GM21515 (cell line): ENCODE measurements around the gene SUMF1.

Source experiments
- ATAC-seq: cut with Tn5 transposase; IDR thresholded peaks from one replicate; pipeline ENCODE4 v1.9.1; 2021; ENCODE audit not compliant: unreplicated experiment

SUMF1 gene

GRCh38 chr3:4497843-4498324 lies 30.8 kb upstream of the SUMF1 start:
- ATAC-seq = no peak

- ATAC-seq = no peak
These were observed 30.1 kb upstream of the SUMF1 start for GRCh38 chr3:4497005-4497692.

- no peak for ATAC-seq
These were observed 29.0 kb upstream of the SUMF1 start for GRCh38 chr3:4496087-4496452.

GRCh38 chr3:4495294-4496086 lies 28.4 kb upstream of the SUMF1 start:
- ATAC-seq = no peak

GRCh38 chr3:4494895-4495264 lies 27.8 kb upstream of the SUMF1 start:
- ATAC-seq = no peak

GRCh38 chr3:4493941-4494894 lies 27.1 kb upstream of the SUMF1 start:
- no peak for ATAC-seq

GRCh38 chr3:4493014-4493940 lies 26.2 kb upstream of the SUMF1 start, which contains the start of gene ITPR1:
TSS of gene ITPR1 (plus strand) at chr3:4493348. CDS start at chr3:4516492, 23,144 bp downstream.
- peak; percentile 91 for ATAC-seq

GRCh38 chr3:4492208-4493013 lies 25.3 kb upstream of the SUMF1 start:
- no peak for ATAC-seq

- no peak for ATAC-seq
These were observed 24.8 kb upstream of the SUMF1 start for GRCh38 chr3:4491855-4492207.

- no peak for ATAC-seq
These were observed 11.2 kb upstream of the SUMF1 start for GRCh38 chr3:4478261-4478660.

- no peak for ATAC-seq
These were observed 9.4 kb upstream of the SUMF1 start for GRCh38 chr3:4476496-4476895.

- no peak for ATAC-seq
These were observed 8.7 kb upstream of the SUMF1 start for GRCh38 chr3:4475804-4476203.

- peak; percentile 77 for ATAC-seq
These were observed 7.8 kb upstream of the SUMF1 start for GRCh38 chr3:4474683-4475490.

- no peak for ATAC-seq
These were observed 5.7 kb upstream of the SUMF1 start for GRCh38 chr3:4472766-4473165.

GRCh38 chr3:4472312-4472711 lies 5.2 kb upstream of the SUMF1 start:
- ATAC-seq = no peak

- ATAC-seq = no peak
These were observed 4.8 kb upstream of the SUMF1 start for GRCh38 chr3:4471907-4472306.

GRCh38 chr3:4467522-4467867 lies 426 bp upstream of the SUMF1 start:
- ATAC-seq = no peak

- no peak for ATAC-seq
These were observed 2.5 kb downstream of the SUMF1 start for GRCh38 chr3:4464576-4464975.
